ENCODE results near the gene TMED4. TPM values are rescaled to one million over a fixed set of nuclear protein-coding genes. Genes with fewer than 3 reads are reported as not detected.
"Not testable (repeated sequence)": the region's sequence is repeated elsewhere in the genome, so short reads cannot be mapped to it uniquely, and the experiment has no call there.

The TMED4 gene
- polyA plus RNA-seq, 3 donors, result 45.7 to 76.7 (median 49.0) TPM

- Histone ChIP-seq H3K36me3 (replicated peaks in 1 of 2; ENCODE audit: control insufficient read depth in 1 of 2, insufficient read depth in 2 of 2, low read length in 2 of 2) (no peaks in the 10 kb centered on the region), H4K20me1 (ENCODE audit: insufficient read depth, low read length) (no peaks in the 10 kb centered on the region), H3K79me2 (ENCODE audit: insufficient read depth, low read length) (no peaks in the 10 kb centered on the region), H3K4me3 (replicated peaks in 1 of 3; ENCODE audit: low read depth in 2 of 3, low read length in 3 of 3) (no peak overlapping the region), H2AFZ (ENCODE audit: insufficient read depth, low read depth, low read length, poor library complexity, severe bottlenecking) (no peak overlapping the region), H3K27me3 (ENCODE audit: control insufficient read depth in 2 of 2, insufficient read depth in 2 of 2, low read length in 2 of 2) (no peaks in the 10 kb centered on the region), H3K9me3 (replicated peaks in 1 of 2; ENCODE audit: control insufficient read depth in 1 of 2, insufficient read depth in 1 of 2, low read length in 2 of 2) (no peaks in the 10 kb centered on the region), H3K4me2 (replicated peaks; ENCODE audit: extremely low read depth, low read length, poor library complexity, severe bottlenecking) (no peak overlapping the region), H3K4me1 (ENCODE audit: control insufficient read depth in 1 of 2, insufficient read depth in 2 of 2, low read length in 2 of 2) (no peaks in the 10 kb centered on the region), H3K27ac (ENCODE audit: low read depth in 1 of 2, low read length in 2 of 2) (no peak overlapping the region), H3K9ac (ENCODE audit: insufficient read depth, low read length, poor library complexity, severe bottlenecking) (no peak overlapping the region)
- Mint-ChIP-seq H3K4me1 (no peaks in the 10 kb centered on the region), H3K27ac (no peak overlapping the region), H3K27me3 (ENCODE audit: low read depth in 3 of 3) (peaks cover 2 to 21% (median 16%) of the 10 kb centered on the region in 3 donors), H3K4me3 (no peak overlapping the region), H3K36me3 (no peaks in the 10 kb centered on the region), H3K9me3 (peaks cover 0 to 6% (median 0%) of the 10 kb centered on the region in 7 donors)
- DNase-seq, result no peak
- no CpG with 5 or more reads among the region's 2 CpGs for WGBS (ENCODE audit: insufficient coverage)
- no peak for TF ChIP-seq CTCF (IDR thresholded peaks at IDR 0.05)
- intact Hi-C loops (cut with micrococcal nuclease), result no loop called here
Measured at GRCh38 chr7:44555350-44555749, 26.7 kb downstream of the TMED4 start.

- H2AFZ ChIP-seq (ENCODE audit: insufficient read depth, low read depth, low read length, poor library complexity, severe bottlenecking); H3K4me1 Mint-ChIP-seq; H3K9me3 Mint-ChIP-seq; H3K4me2 ChIP-seq (replicated peaks; ENCODE audit: extremely low read depth, low read length, poor library complexity, severe bottlenecking); DNase-seq; H3K4me3 ChIP-seq (replicated peaks in 1 of 3; ENCODE audit: low read depth in 2 of 3, low read length in 3 of 3); H3K9ac ChIP-seq (ENCODE audit: insufficient read depth, low read length, poor library complexity, severe bottlenecking); H4K20me1 ChIP-seq (ENCODE audit: insufficient read depth, low read length); H3K27me3 ChIP-seq (ENCODE audit: control insufficient read depth in 2 of 2, insufficient read depth in 2 of 2, low read length in 2 of 2); H3K36me3 Mint-ChIP-seq; H3K27ac Mint-ChIP-seq; intact Hi-C loops (cut with micrococcal nuclease); H3K4me1 ChIP-seq (ENCODE audit: control insufficient read depth in 1 of 2, insufficient read depth in 2 of 2, low read length in 2 of 2); H3K9me3 ChIP-seq (replicated peaks in 1 of 2; ENCODE audit: control insufficient read depth in 1 of 2, insufficient read depth in 1 of 2, low read length in 2 of 2); H3K79me2 ChIP-seq (ENCODE audit: insufficient read depth, low read length); H3K4me3 Mint-ChIP-seq; H3K36me3 ChIP-seq (replicated peaks in 1 of 2; ENCODE audit: control insufficient read depth in 1 of 2, insufficient read depth in 2 of 2, low read length in 2 of 2); H3K27ac ChIP-seq (ENCODE audit: low read depth in 1 of 2, low read length in 2 of 2): not testable (repeated sequence)
- WGBS (ENCODE audit: insufficient coverage), result no CpG with 5 or more reads among the region's 3 CpGs
- peaks cover 8 to 31% (median 15%) of the 10 kb centered on the region in 3 donors for H3K27me3 Mint-ChIP-seq (ENCODE audit: low read depth in 3 of 3)
Measured at GRCh38 chr7:44552473-44553005, 29.5 kb downstream of the TMED4 start.

All from CD14-positive monocyte (primary cell).